HCT116 (cell line): ENCODE results near the gene C21orf91.

Experiments used
- CEBPB ChIP-seq: IDR thresholded peaks from 2 replicates; pipeline ENCODE4 v1.6.1; 2012; ENCODE audit warnings: low read depth
- EGR1 ChIP-seq: IDR thresholded peaks from 2 replicates; pipeline ENCODE4 v1.6.1; 2012; ENCODE audit warnings: low read depth
- EZH2 ChIP-seq: fragments of 200-600 bp; sonication (generic); IDR thresholded peaks from 2 replicates; pipeline ENCODE4 v1.6.1; 2017; ENCODE audit warnings: antibody characterized with exemption, mixed run types
- EZH2phosphoT487 ChIP-seq: fragments of 200-600 bp; IDR thresholded peaks from 2 replicates; pipeline ENCODE4 v1.6.1; 2018; ENCODE audit warnings: antibody characterized with exemption, borderline replicate concordance
- FOSL1 ChIP-seq: IDR thresholded peaks from 2 replicates; pipeline ENCODE4 v1.6.1; 2012; ENCODE audit warnings: low read depth
- POLR2A ChIP-seq: IDR thresholded peaks from 2 replicates; pipeline ENCODE4 v1.7.0; 2011; ENCODE audit warnings: borderline replicate concordance; ENCODE audit not compliant: insufficient read depth, insufficient read length; ENCODE audit errors: extremely low read depth
- POLR2AphosphoS5 ChIP-seq: IDR thresholded peaks from 2 replicates; pipeline ENCODE4 v1.6.1; 2011; ENCODE audit warnings: mild to moderate bottlenecking, low read depth, low read length, moderate library complexity
- SIN3A ChIP-seq: IDR thresholded peaks from 2 replicates; pipeline ENCODE4 v1.6.1; 2012; ENCODE audit warnings: low read depth
- SP1 ChIP-seq: IDR thresholded peaks from 2 replicates; pipeline ENCODE4 v1.6.1; 2012; ENCODE audit warnings: low read depth
- SRF ChIP-seq: IDR thresholded peaks from 2 replicates; pipeline ENCODE4 v1.6.1; 2012; ENCODE audit warnings: low read depth
- ZFX ChIP-seq: fragments of 450-650 bp; IDR thresholded peaks from 2 replicates; pipeline ENCODE4 v1.6.1; 2017
- TF ChIP-seq, protein P1 (sequence below), 3 experiments: fragments of 200-600 bp in 1 of 3; sonication (generic) in 1 of 3; IDR thresholded peaks in 2 of 3; conservative IDR thresholded peaks in 1 of 3; 2 replicates each; pipeline ENCODE4 v1.5.1; 2012 to 2017; ENCODE audit warnings: low read depth in 2 of 3, low read length in 2 of 3, antibody characterized with exemption in 1 of 3, borderline replicate concordance in 1 of 3, control low read depth in 1 of 3, mild to moderate bottlenecking in 1 of 3, mixed read lengths in 1 of 3, mixed run types in 1 of 3, moderate library complexity in 1 of 3; ENCODE audit not compliant: insufficient read depth in 1 of 3
- TF ChIP-seq, protein P2 (sequence below): IDR thresholded peaks from 2 replicates; pipeline ENCODE4 v1.6.1; 2012
- TF ChIP-seq, protein P3 (sequence below): IDR thresholded peaks from 2 replicates; pipeline ENCODE4 v1.6.1; 2012; ENCODE audit warnings: low read depth

- TF ChIP-seq SRF: no peak
- TF ChIP-seq, protein P1, sequence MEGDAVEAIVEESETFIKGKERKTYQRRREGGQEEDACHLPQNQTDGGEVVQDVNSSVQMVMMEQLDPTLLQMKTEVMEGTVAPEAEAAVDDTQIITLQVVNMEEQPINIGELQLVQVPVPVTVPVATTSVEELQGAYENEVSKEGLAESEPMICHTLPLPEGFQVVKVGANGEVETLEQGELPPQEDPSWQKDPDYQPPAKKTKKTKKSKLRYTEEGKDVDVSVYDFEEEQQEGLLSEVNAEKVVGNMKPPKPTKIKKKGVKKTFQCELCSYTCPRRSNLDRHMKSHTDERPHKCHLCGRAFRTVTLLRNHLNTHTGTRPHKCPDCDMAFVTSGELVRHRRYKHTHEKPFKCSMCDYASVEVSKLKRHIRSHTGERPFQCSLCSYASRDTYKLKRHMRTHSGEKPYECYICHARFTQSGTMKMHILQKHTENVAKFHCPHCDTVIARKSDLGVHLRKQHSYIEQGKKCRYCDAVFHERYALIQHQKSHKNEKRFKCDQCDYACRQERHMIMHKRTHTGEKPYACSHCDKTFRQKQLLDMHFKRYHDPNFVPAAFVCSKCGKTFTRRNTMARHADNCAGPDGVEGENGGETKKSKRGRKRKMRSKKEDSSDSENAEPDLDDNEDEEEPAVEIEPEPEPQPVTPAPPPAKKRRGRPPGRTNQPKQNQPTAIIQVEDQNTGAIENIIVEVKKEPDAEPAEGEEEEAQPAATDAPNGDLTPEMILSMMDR (IDR thresholded peaks at IDR 0.05 in 2 of 3, conservative IDR thresholded peaks at IDR 0.05 in 1 of 3; ENCODE audit: borderline replicate concordance in 1 of 3, insufficient read depth in 1 of 3, low read depth in 2 of 3, low read length in 2 of 3): no peak
- TF ChIP-seq ZFX: no peak
- TF ChIP-seq, protein P2, sequence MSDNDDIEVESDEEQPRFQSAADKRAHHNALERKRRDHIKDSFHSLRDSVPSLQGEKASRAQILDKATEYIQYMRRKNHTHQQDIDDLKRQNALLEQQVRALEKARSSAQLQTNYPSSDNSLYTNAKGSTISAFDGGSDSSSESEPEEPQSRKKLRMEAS: no peak
- TF ChIP-seq POLR2A: no peak
- TF ChIP-seq, protein P3, sequence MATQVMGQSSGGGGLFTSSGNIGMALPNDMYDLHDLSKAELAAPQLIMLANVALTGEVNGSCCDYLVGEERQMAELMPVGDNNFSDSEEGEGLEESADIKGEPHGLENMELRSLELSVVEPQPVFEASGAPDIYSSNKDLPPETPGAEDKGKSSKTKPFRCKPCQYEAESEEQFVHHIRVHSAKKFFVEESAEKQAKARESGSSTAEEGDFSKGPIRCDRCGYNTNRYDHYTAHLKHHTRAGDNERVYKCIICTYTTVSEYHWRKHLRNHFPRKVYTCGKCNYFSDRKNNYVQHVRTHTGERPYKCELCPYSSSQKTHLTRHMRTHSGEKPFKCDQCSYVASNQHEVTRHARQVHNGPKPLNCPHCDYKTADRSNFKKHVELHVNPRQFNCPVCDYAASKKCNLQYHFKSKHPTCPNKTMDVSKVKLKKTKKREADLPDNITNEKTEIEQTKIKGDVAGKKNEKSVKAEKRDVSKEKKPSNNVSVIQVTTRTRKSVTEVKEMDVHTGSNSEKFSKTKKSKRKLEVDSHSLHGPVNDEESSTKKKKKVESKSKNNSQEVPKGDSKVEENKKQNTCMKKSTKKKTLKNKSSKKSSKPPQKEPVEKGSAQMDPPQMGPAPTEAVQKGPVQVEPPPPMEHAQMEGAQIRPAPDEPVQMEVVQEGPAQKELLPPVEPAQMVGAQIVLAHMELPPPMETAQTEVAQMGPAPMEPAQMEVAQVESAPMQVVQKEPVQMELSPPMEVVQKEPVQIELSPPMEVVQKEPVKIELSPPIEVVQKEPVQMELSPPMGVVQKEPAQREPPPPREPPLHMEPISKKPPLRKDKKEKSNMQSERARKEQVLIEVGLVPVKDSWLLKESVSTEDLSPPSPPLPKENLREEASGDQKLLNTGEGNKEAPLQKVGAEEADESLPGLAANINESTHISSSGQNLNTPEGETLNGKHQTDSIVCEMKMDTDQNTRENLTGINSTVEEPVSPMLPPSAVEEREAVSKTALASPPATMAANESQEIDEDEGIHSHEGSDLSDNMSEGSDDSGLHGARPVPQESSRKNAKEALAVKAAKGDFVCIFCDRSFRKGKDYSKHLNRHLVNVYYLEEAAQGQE: no peak
- TF ChIP-seq FOSL1: no peak
- TF ChIP-seq EGR1: no peak
- no peak for TF ChIP-seq EZH2
- TF ChIP-seq CEBPB: no peak
- no peak for TF ChIP-seq EZH2phosphoT487
- no peak for TF ChIP-seq SIN3A
- no peak for TF ChIP-seq POLR2AphosphoS5
- TF ChIP-seq SP1: no peak
Observed at GRCh38 chr21:17789656-17790055, 29.5 kb downstream of the C21orf91 start.
